Liver (tissue), 9 donors: ENCODE data around the gene MRAS. TPM values are rescaled to one million over a fixed set of nuclear protein-coding genes. Genes with fewer than 3 reads are reported as not detected.

Experiments
- DNase-seq: peaks from one replicate; pipeline ENCODE4 v3.0.0-alpha.2; 2017; ENCODE audit warnings: low spot score
- H3K27ac ChIP-seq, 2 donors: one replicate each; pipeline ENCODE4 v1.7.0; 2013; ENCODE audit warnings: inconsistent platforms in 2 of 2, low read length in 2 of 2, control low read depth in 1 of 2, low read depth in 1 of 2, mild to moderate bottlenecking in 1 of 2
- H3K27me3 ChIP-seq, 4 donors: one replicate each; pipeline versions ENCODE4 v1.6.1 to v1.7.0; 2013; ENCODE audit warnings: low read length in 3 of 4, inconsistent platforms in 1 of 4, mild to moderate bottlenecking in 1 of 4, moderate library complexity in 1 of 4; ENCODE audit not compliant: control insufficient read depth in 4 of 4, insufficient read depth in 4 of 4
- H3K36me3 ChIP-seq, 4 donors: one replicate each; pipeline versions ENCODE4 v1.6.1 to v1.7.0; 2013; ENCODE audit warnings: low read length in 3 of 4, mild to moderate bottlenecking in 3 of 4, low read depth in 1 of 4, moderate library complexity in 1 of 4; ENCODE audit not compliant: control insufficient read depth in 4 of 4, insufficient read depth in 3 of 4
- H3K4me1 ChIP-seq, 4 donors: one replicate each; pipeline versions ENCODE4 v1.6.1 to v1.7.0; 2013; ENCODE audit warnings: low read length in 3 of 4, mild to moderate bottlenecking in 3 of 4, moderate library complexity in 1 of 4; ENCODE audit not compliant: control insufficient read depth in 4 of 4, insufficient read depth in 4 of 4
- H3K4me3 ChIP-seq, 3 donors: one replicate each; pipeline versions ENCODE4 v1.6.1 to v1.7.0; 2013; ENCODE audit warnings: low read length in 3 of 3, control low read depth in 1 of 3, low read depth in 1 of 3, mild to moderate bottlenecking in 1 of 3
- H3K9ac ChIP-seq, 2 donors: one replicate each; pipeline ENCODE4 v1.7.0; 2013; ENCODE audit warnings: low read length in 2 of 2, mild to moderate bottlenecking in 2 of 2, moderate library complexity in 2 of 2, control low read depth in 1 of 2, low read depth in 1 of 2
- H3K9me3 ChIP-seq, 4 donors: one replicate each; pipeline versions ENCODE4 v1.6.1 to v1.7.0; 2013; ENCODE audit warnings: low read length in 3 of 4; ENCODE audit not compliant: control insufficient read depth in 4 of 4
- ATF3 ChIP-seq: IDR thresholded peaks from 2 replicates; pipeline ENCODE4 v1.6.1; 2016; ENCODE audit warnings: antibody characterized with exemption
- EGR1 ChIP-seq, 2 donors: IDR thresholded peaks; 2 replicates each; pipeline ENCODE4 v1.6.1; 2016 to 2018; ENCODE audit warnings: antibody characterized with exemption in 2 of 2, low read depth in 2 of 2
- FOXA2 ChIP-seq: IDR thresholded peaks from 2 replicates; pipeline ENCODE4 v1.6.1; 2016; ENCODE audit warnings: antibody characterized with exemption
- GABPA ChIP-seq, 2 donors: IDR thresholded peaks in 1 of 2; conservative IDR thresholded peaks in 1 of 2; 2 replicates each; pipeline ENCODE4 v1.6.1; 2016; ENCODE audit warnings: antibody characterized with exemption in 2 of 2, mild to moderate bottlenecking in 1 of 2, moderate library complexity in 1 of 2
- HNF4G ChIP-seq: IDR thresholded peaks from 2 replicates; pipeline ENCODE4 v1.6.1; 2016; ENCODE audit warnings: antibody characterized with exemption
- JUND ChIP-seq, 2 donors: IDR thresholded peaks; 2 replicates each; pipeline ENCODE4 v1.6.1; 2016; ENCODE audit warnings: antibody characterized with exemption in 2 of 2
- NR2F2 ChIP-seq: IDR thresholded peaks from 2 replicates; pipeline ENCODE4 v1.6.1; 2016; ENCODE audit warnings: antibody characterized with exemption
- RAD21 ChIP-seq, 2 donors: IDR thresholded peaks; 2 replicates each; pipeline ENCODE4 v1.6.1; 2016; ENCODE audit warnings: antibody characterized with exemption in 2 of 2, mild to moderate bottlenecking in 2 of 2
- TAF1 ChIP-seq: conservative IDR thresholded peaks from 2 replicates; pipeline ENCODE4 v1.6.1; 2016; ENCODE audit warnings: antibody characterized with exemption, mild to moderate bottlenecking
- WGBS: extraction: QIAGEN DNeasy Blood & Tissue Kit; methylation state at CpG from one replicate; pipeline ENCODE4 v1.1.7; 2013; 5-methylcytosine and 5-hydroxymethylcytosine counted together
- polyA plus RNA-seq, 2 donors: library from polyadenylated mRNA; stranded (reverse) in 1 of 2; unstranded in 1 of 2; fragments of 200-250 nt in 1 of 2; fragments of >200 nt in 1 of 2; fragmentation: Nextera tagmentation in 1 of 2; extraction: Ambion mirVana in 1 of 2; gene quantifications; one replicate each; pipeline versions ENCODE4 v1.2.1 to v1.2.3, GENCODE V29; 2013 to 2015
- total RNA-seq, 2 donors: library from RNA; depleted of rRNA; stranded (reverse); fragments of >200 nt; gene quantifications; one replicate each; pipeline ENCODE4 v1.2.3, GENCODE V29; 2014
- TF ChIP-seq, protein P1 (sequence below): IDR thresholded peaks from 2 replicates; pipeline ENCODE4 v1.6.1; 2016; ENCODE audit warnings: antibody characterized with exemption
- TF ChIP-seq, protein P2 (sequence below): fragments of 150-350 bp; IDR thresholded peaks from 2 replicates; pipeline ENCODE4 v1.5.1; 2017; ENCODE audit warnings: improper control_type of control experiment, low read depth, low read length; ENCODE audit not compliant: missing input control
- TF ChIP-seq, protein P3 (sequence below): IDR thresholded peaks from 2 replicates; pipeline ENCODE4 v1.6.1; 2016; ENCODE audit warnings: antibody characterized with exemption
- donor health status: healthy.
- donor health status: healthy.
- donor health status: healthy.
- donor health status: healthy.
- donor health status: healthy.

The MRAS gene
- total and polyA plus RNA-seq, 4 donors: 1.6 to 2.6 (median 1.9) TPM

DNA sequence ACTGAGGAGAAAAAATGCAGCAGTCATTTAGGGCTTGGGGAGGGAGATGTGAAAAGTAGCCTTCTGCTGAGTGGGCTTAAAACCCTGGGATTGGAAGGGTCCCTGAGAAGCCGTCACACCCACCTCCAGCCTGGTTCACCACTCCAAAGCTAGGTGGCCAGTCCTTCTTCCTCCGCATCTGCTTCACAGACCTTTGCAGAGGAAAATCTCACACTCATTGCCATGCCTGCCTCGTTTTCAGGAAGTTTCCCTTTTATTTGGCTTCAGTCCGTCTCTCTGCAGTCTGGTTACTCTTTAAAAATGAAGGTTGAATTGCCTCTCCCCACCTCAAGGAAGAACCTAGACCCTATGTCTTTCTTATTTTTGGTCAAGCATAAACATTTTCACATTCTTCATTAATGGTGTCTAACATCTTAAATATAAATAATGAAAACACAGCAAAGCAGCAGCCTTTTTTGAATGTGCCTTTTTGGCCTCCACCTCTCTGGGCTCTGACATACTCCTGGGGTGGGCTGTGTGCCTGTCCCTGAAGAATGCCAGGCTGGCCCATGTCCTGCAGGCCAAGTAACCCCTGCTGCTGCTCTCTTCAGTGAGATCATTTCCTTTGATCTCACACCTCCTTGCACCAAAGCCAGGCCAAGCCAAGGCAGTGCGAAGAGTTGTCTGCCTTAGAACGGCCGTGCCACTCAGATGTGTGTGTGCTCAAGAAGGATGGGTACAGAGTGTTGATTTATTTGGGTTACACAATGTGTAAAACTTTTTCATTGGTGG, 11.0 kb downstream of the MRAS start:
- no peak for DNase-seq
- H3K9ac ChIP-seq: no peak overlapping the region
- TF ChIP-seq, protein P1, sequence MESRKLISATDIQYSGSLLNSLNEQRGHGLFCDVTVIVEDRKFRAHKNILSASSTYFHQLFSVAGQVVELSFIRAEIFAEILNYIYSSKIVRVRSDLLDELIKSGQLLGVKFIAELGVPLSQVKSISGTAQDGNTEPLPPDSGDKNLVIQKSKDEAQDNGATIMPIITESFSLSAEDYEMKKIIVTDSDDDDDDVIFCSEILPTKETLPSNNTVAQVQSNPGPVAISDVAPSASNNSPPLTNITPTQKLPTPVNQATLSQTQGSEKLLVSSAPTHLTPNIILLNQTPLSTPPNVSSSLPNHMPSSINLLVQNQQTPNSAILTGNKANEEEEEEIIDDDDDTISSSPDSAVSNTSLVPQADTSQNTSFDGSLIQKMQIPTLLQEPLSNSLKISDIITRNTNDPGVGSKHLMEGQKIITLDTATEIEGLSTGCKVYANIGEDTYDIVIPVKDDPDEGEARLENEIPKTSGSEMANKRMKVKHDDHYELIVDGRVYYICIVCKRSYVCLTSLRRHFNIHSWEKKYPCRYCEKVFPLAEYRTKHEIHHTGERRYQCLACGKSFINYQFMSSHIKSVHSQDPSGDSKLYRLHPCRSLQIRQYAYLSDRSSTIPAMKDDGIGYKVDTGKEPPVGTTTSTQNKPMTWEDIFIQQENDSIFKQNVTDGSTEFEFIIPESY: no peak
- TF ChIP-seq, protein P2, sequence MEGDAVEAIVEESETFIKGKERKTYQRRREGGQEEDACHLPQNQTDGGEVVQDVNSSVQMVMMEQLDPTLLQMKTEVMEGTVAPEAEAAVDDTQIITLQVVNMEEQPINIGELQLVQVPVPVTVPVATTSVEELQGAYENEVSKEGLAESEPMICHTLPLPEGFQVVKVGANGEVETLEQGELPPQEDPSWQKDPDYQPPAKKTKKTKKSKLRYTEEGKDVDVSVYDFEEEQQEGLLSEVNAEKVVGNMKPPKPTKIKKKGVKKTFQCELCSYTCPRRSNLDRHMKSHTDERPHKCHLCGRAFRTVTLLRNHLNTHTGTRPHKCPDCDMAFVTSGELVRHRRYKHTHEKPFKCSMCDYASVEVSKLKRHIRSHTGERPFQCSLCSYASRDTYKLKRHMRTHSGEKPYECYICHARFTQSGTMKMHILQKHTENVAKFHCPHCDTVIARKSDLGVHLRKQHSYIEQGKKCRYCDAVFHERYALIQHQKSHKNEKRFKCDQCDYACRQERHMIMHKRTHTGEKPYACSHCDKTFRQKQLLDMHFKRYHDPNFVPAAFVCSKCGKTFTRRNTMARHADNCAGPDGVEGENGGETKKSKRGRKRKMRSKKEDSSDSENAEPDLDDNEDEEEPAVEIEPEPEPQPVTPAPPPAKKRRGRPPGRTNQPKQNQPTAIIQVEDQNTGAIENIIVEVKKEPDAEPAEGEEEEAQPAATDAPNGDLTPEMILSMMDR: no peak
- TF ChIP-seq FOXA2 (no peak), NR2F2 (no peak), GABPA (IDR thresholded peaks at IDR 0.05 in 1 of 2, conservative IDR thresholded peaks at IDR 0.05 in 1 of 2) (no peak), EGR1 (IDR thresholded peaks at IDR 0.05; ENCODE audit: low read depth in 2 of 2) (no peak)
- TF ChIP-seq, protein P3, sequence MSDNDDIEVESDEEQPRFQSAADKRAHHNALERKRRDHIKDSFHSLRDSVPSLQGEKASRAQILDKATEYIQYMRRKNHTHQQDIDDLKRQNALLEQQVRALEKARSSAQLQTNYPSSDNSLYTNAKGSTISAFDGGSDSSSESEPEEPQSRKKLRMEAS: no peak
- H3K9me3 ChIP-seq: no peaks in the 10 kb centered on the region
- 89% methylated on average over 7 of the region's 7 CpGs for WGBS
- no peaks in the 10 kb centered on the region for H3K4me1 ChIP-seq
- no peaks in the 10 kb centered on the region for H3K27me3 ChIP-seq
- H3K36me3 ChIP-seq: no peaks in the 10 kb centered on the region
- H3K27ac ChIP-seq: no peak overlapping the region
- H3K4me3 ChIP-seq: no peak overlapping the region

DNA sequence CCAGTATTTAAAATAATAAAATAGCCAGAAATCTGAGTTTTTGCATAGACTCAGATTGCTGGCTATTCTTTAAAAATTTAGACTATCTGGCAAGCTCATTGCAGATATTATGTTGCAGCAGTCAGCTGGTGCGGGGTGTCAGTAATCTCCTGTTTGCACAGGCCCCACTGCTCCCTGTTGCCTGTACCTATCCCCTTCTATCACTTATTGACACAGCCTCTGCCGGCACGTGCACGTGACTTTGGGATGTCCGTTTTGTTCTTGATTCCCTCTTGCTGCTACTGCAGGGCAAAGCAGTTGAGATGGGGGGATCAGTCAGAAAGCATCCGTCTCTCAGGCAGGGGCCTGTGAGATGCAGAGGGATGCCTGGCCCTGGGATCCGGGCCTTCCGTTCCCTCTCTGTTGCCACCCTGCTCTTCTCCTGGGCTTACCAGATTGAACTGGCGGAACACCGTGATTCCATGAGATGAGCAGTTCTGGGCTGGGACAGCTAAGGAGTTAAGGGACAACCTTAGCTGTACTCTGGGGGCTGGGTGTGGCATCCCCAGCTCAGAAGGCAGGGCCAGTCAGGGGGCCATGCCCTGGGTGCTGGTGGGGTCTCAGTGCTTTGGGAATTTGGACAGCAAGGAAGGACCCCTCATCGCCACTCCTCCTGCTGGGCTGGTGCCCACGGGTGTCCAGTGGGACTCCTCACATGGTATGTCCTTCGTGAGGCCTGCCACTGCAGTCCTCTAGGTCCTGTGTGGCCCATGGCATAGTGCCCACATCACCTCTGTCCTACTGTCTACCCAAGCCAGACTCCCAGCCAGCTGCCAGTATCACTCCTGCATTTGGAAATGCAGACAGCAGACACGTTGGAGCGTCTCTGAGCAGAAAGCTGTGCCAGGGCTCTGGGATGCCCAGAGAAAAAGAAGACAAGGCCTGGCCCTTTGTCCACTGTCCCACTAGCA, 11.8 kb downstream of the MRAS start:
- Histone ChIP-seq H3K4me3 (no peak overlapping the region), H3K36me3 (no peaks in the 10 kb centered on the region), H3K9me3 (no peaks in the 10 kb centered on the region), H3K4me1 (no peaks in the 10 kb centered on the region), H3K9ac (no peak overlapping the region), H3K27me3 (no peaks in the 10 kb centered on the region), H3K27ac (no peak overlapping the region)
- no peak for DNase-seq
- WGBS: 93% methylated on average over 15 of the region's 15 CpGs
- no peak for TF ChIP-seq FOXA2

GRCh38 chr3:138360869-138361525, 12.6 kb downstream of the MRAS start:
- H3K4me1 ChIP-seq: no peaks in the 10 kb centered on the region
- no peaks in the 10 kb centered on the region for H3K36me3 ChIP-seq
- H3K9ac ChIP-seq: no peak overlapping the region
- no peak overlapping the region for H3K4me3 ChIP-seq
- no peak for DNase-seq
- no peaks in the 10 kb centered on the region for H3K9me3 ChIP-seq
- 90% methylated on average over 9 of the region's 9 CpGs for WGBS
- TF ChIP-seq, protein P3: no peak
- TF ChIP-seq ATF3: no peak
- no peak for TF ChIP-seq RAD21 (IDR thresholded peaks at IDR 0.05)
- TF ChIP-seq EGR1 (IDR thresholded peaks at IDR 0.05; ENCODE audit: low read depth in 2 of 2): no peak
- TF ChIP-seq JUND (IDR thresholded peaks at IDR 0.05): no peak
- TF ChIP-seq TAF1: no peak
- TF ChIP-seq HNF4G: no peak
- no peak for TF ChIP-seq FOXA2
- no peak for TF ChIP-seq GABPA (IDR thresholded peaks at IDR 0.05 in 1 of 2, conservative IDR thresholded peaks at IDR 0.05 in 1 of 2)
- no peak overlapping the region for H3K27ac ChIP-seq
- H3K27me3 ChIP-seq: no peaks in the 10 kb centered on the region
